Right lobe of liver (tissue), 4 donors: Measurements from ENCODE around the gene ADH5.
"Not testable (repeated sequence)": the region's sequence is repeated elsewhere in the genome, so short reads cannot be mapped to it uniquely, and the experiment has no call there.

ENCODE experiments used
- CTCF ChIP-seq, 4 donors: fragments of 200-600 bp in 3 of 4; fragments of 450-650 bp in 1 of 4; IDR thresholded peaks; one replicate each; pipeline versions ENCODE4 v1.5.1 to v1.8.0; 2016 to 2022; ENCODE audit warnings: antibody characterized with exemption in 4 of 4, mild to moderate bottlenecking in 2 of 4
- POLR2A ChIP-seq: fragments of 450-650 bp; IDR thresholded peaks from one replicate; pipeline ENCODE4 v1.6.1; 2017; ENCODE audit warnings: antibody characterized with exemption, mild to moderate bottlenecking
- donor health status: DM: no; HTN: no; CAD: no.
- donor health status: DM: no; HTN: no; CAD: no.
- donor health status: DM: no; HTN: yes; CAD: no.

DNA sequence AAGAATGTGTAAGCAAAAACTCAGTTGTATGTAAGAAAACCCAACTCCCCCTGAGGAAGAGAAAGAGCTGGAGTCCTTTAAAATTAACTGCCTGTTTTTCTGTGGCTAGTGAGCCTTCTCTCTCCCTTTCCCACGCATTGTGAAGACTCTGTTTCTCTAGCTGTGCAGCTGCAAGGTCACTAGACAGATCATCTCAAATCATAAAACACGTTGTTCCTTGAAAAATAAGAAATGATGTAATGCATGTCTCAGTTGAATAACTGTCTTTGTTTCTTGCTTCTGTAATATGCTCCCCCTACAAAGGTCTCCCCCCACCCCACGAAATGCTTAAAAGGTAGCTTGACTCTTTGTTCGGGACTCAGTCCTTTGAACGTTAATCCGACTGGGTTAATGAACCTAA is 7.7 kb downstream of the ADH5 start:
- TF ChIP-seq CTCF (IDR thresholded peaks at IDR 0.05); POLR2A: not testable (repeated sequence)
